ENCODE measurements around the gene EARS2.

Gene EARS2

DNA sequence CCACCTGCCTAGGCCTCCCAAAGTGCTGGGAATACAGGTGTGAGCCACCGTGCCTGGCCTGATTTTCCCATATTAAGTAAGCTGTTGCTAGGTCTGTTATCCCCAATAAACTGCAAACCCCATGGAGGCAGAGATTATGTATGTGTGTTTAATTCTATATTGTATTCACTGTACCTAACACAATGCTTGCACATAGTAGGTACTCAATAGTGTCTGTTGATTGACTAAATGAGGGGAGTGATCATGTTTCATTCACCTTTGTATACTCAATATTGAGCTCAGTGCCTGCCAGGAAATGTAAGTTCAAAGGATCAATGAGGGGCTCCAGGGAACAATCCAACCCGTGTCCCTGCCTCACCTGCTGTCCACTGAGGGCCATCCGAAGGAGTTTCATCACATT, 32.3 kb downstream of the EARS2 start:
- H3K9me3 ChIP-seq (replicated peaks in 1 of 11): no peaks in the 10 kb centered on the region
- H3K27ac ChIP-seq: no peak overlapping the region
- peaks cover 22 to 95% (median 80%) of the 10 kb centered on the region in 11 experiments for H3K36me3 ChIP-seq
- H3K9ac ChIP-seq: no peak overlapping the region
- TF ChIP-seq Cebpa-rat (IDR thresholded peaks at IDR 0.05): no peak
- no peak overlapping the region for H3K4me3 ChIP-seq
- H3K4me1 ChIP-seq: peaks cover 0 to 68% (median 26%) of the 10 kb centered on the region in 10 experiments; a peak in 16 of 20 replicates
- H3K27me3 ChIP-seq: no peaks in the 10 kb centered on the region
- no peaks in the 10 kb centered on the region for H4K20me1 ChIP-seq
- peak overlapping the region in 1 of 11 experiments; percentile 65; a peak in 1 of 22 replicates for H3K4me2 ChIP-seq

DNA sequence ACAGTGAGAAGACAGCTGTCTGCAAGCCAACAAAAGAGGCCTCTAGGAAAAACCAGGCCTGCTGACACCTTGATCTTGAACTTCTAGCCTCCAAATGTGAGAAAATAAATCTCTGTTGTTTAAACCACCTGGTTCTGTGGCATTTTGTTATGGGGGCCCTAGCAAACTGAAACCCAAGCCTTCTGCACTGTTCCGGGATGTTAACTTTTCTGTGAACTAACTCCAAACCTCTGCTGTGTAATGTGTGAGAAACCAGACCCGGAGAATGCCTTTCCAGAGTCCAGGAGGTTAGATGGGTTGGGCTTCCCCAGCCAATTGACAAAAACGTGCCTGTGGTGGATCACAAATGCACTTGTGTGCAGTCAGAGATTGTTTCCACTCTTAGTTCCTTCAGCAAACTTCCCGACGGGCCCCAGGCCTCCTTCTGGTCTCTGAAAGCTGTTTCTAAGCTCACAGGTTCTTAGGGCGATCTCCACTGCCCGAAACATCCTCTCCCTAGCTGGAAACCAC, 33.2 kb downstream of the EARS2 start:
- peak overlapping the region in 7 of 11 experiments; percentile 12 to 96 (median 87); a peak in 13 of 22 replicates for H3K27ac ChIP-seq
- no peak for TF ChIP-seq Cebpa-rat (IDR thresholded peaks at IDR 0.05)

DNA sequence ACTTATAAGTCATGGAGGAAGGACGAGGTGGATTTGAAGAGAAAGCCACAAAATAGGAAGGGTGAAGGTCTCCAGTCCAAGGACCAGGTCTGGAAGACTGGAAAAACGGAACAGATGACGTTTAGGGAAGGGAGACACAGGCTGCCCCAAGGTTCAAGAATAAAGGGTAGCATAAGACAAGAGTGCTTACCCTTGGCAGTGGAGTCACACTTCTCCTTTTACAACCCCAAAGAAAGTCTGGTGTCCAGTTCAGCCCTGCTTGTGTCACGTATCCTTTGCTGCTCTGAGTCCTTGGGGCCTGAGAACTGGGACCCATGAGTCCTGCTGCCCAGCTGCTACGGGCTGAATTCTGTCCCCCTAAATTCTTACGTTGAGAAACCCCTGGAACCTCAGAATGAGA, 33.8 kb downstream of the EARS2 start:
- Histone ChIP-seq H3K9me3 (replicated peaks in 1 of 11) (no peaks in the 10 kb centered on the region), H3K27ac (peak overlapping the region in 8 of 11 experiments; percentile 4 to 96 (median 85); a peak in 13 of 22 replicates), H3K36me3 (peaks cover 7 to 86% (median 66%) of the 10 kb centered on the region in 11 experiments), H3K9ac (peak overlapping the region in 1 of 11 experiments; percentile 20; a peak in 2 of 22 replicates), H4K20me1 (no peaks in the 10 kb centered on the region), H3K4me3 (no peak overlapping the region), H3K4me1 (peaks cover 12 to 70% (median 41%) of the 10 kb centered on the region in 10 experiments), H3K4me2 (peak overlapping the region in 4 of 11 experiments; percentile 29 to 88 (median 76); a peak in 7 of 22 replicates), H3K27me3 (no peaks in the 10 kb centered on the region)
- TF ChIP-seq Cebpa-rat (IDR thresholded peaks at IDR 0.05): no peak

More for the DNA sequence above, 33.2 kb downstream of the EARS2 start:
- no peaks in the 10 kb centered on the region for H3K27me3 ChIP-seq
- peak overlapping the region in 2 of 11 experiments; percentile 20 to 37; a peak in 3 of 22 replicates for H3K9ac ChIP-seq
- H3K9me3 ChIP-seq (replicated peaks in 1 of 11): no peaks in the 10 kb centered on the region
- H3K36me3 ChIP-seq: peaks cover 13 to 92% (median 72%) of the 10 kb centered on the region in 11 experiments
- no peaks in the 10 kb centered on the region for H4K20me1 ChIP-seq
- no peak overlapping the region for H3K4me3 ChIP-seq
- H3K4me2 ChIP-seq: peak overlapping the region in 4 of 11 experiments; percentile 14 to 88 (median 76); a peak in 6 of 22 replicates
- peaks cover 6 to 70% (median 35%) of the 10 kb centered on the region in 10 experiments for H3K4me1 ChIP-seq

DNA sequence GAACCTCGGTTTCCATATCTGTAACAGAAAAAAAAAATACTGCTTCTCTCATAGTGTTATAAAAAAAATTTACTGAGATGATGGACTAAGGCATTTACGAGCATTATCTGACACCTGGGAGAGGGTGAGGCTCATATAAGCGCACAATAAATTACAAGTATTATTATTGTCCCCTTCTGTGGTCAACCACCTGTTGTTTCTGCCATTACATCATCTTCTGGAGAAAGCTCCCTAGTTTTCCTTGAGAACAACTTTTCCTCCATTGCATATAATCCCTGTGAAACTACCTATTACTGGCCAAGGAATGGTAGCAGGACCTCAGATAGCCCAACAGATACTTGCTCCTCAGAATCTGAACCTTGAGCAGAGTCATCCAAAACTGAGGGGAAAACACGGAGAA, 35.2 kb downstream of the EARS2 start:
- H3K4me1 ChIP-seq: peaks cover 25 to 78% (median 55%) of the 10 kb centered on the region in 10 experiments
- peak overlapping the region in 1 of 11 experiments; percentile 73; a peak in 1 of 22 replicates for H3K9ac ChIP-seq
- no peaks in the 10 kb centered on the region for H3K27me3 ChIP-seq
- peak overlapping the region in 4 of 11 experiments; percentile 84 to 91 (median 88); a peak in 7 of 22 replicates for H3K4me2 ChIP-seq
- peak overlapping the region in 8 of 11 experiments; percentile 77 to 96 (median 86); a peak in 17 of 22 replicates for H3K27ac ChIP-seq
- H3K4me3 ChIP-seq: no peak overlapping the region
- H3K9me3 ChIP-seq (replicated peaks in 1 of 11): no peaks in the 10 kb centered on the region
- H4K20me1 ChIP-seq: no peaks in the 10 kb centered on the region
- peaks cover 0 to 72% (median 56%) of the 10 kb centered on the region in 11 experiments; a peak in 20 of 22 replicates for H3K36me3 ChIP-seq
- no peak for TF ChIP-seq Cebpa-rat (IDR thresholded peaks at IDR 0.05)

DNA sequence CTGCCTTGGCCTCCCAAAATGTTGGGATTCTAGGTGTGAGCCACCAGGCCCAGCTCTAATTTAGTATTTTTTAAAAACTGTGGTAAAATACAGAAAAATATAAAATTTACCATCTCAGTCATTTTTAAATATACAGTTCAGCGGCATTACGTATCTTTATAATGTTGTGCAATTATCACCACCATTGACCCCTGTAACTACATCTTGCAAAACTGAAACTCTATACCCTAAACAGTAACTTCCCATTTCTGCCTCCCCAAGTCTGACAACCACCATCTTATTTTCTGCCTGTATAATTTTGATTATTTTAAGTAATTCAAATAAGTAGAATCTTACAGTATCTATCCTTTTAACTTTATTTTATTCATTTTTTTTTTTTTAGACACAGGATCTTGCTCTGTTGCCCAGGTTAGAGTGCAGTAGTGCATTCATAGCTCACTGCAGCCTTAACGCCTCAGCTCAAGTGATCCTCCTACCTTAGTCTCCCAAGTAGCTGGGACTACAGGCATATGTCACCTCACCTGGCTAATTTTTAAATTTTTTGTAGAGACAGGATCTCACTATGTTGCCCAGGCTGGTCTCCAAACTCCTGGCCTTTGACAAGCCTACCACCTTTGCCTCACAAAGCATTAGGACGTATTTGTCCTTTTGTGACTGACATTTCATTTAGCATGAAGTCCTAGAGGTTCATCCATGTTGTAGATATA, 36.0 kb downstream of the EARS2 start:
- peak overlapping the region in 8 of 11 experiments; percentile 20 to 91 (median 79); a peak in 15 of 22 replicates for H3K4me2 ChIP-seq
- peak in 4 of 11 experiments; percentile 21 to 75 (median 56); a peak in 6 of 22 replicates for TF ChIP-seq Cebpa-rat (IDR thresholded peaks at IDR 0.05)
- H4K20me1 ChIP-seq: 0 out of 22 replicates have a peak, but pooled peaks cover 0 to 4% (median 0%) of the 10 kb centered on the region in 11 experiments
- H3K9me3 ChIP-seq (replicated peaks in 1 of 11): no peaks in the 10 kb centered on the region
- H3K9ac ChIP-seq: peak overlapping the region in 7 of 11 experiments; percentile 32 to 78 (median 73); a peak in 10 of 22 replicates
- H3K27ac ChIP-seq: peak overlapping the region; percentile 37 to 96 (median 83); a peak in 19 of 22 replicates
- H3K36me3 ChIP-seq: peaks cover 0 to 64% (median 49%) of the 10 kb centered on the region in 11 experiments; a peak in 20 of 22 replicates
- 0 out of 20 replicates have a peak overlapping the region, but pooled peaks of 1 of the 10 experiments have one; percentile 8 for H3K4me3 ChIP-seq
- H3K4me1 ChIP-seq: peaks cover 32 to 86% (median 62%) of the 10 kb centered on the region in 10 experiments
- no peaks in the 10 kb centered on the region for H3K27me3 ChIP-seq

DNA sequence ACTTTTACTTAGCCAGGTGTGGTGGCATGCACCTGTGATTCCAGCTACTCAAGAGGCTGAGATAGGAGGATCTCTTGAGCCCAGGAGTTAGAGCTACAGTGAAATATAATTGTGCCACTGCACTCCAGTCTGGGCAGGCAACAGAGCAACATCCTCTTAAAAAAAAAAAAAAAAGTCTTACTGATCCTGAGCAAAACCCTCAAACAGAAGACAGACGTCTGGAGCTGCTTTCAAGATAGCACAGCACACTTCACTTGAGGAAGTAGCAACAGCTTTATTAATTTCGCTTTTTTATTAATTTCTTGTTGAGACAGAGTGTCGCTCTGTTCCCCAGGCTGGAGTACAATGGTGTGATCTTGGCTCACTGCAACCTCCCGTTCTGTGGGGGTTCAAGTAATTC, 36.6 kb downstream of the EARS2 start:
- Histone ChIP-seq H3K27ac (peak overlapping the region; percentile 17 to 96 (median 83); a peak in 20 of 22 replicates), H3K9me3 (replicated peaks in 1 of 11) (no peaks in the 10 kb centered on the region), H3K27me3 (no peaks in the 10 kb centered on the region), H3K36me3 (peaks cover 0 to 60% (median 47%) of the 10 kb centered on the region in 11 experiments; a peak in 20 of 22 replicates), H3K4me1 (peaks cover 39 to 93% (median 69%) of the 10 kb centered on the region in 10 experiments), H4K20me1 (0 out of 22 replicates have a peak, but pooled peaks cover 0 to 4% (median 0%) of the 10 kb centered on the region in 11 experiments), H3K4me3 (0 out of 20 replicates have a peak overlapping the region, but pooled peaks of 1 of the 10 experiments have one; percentile 8), H3K4me2 (peak overlapping the region in 8 of 11 experiments; percentile 20 to 91 (median 79); a peak in 15 of 22 replicates), H3K9ac (peak overlapping the region in 7 of 11 experiments; percentile 32 to 78 (median 73); a peak in 10 of 22 replicates)
- TF ChIP-seq Cebpa-rat (IDR thresholded peaks at IDR 0.05): no peak

DNA sequence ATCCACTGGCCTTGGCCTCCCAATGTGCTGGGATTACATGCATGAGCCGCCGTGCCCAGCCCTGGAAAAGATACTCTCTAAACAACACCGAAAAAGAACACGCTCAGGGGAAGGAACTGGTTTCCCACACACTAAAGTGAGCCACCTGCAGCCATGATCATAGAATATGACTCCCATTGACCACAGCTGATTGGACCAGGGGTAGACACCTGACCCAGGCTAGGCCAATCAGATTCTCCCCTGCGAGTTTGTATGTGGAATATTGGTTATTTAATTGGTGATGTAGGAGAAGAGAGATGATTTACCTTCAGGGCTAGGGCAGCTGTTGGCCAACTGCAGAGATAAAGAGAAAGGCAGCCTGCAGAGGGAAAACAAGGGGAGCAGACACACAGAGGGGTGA, 37.9 kb downstream of the EARS2 start:
- Histone ChIP-seq H3K9me3 (replicated peaks in 1 of 11) (no peaks in the 10 kb centered on the region), H3K27me3 (no peaks in the 10 kb centered on the region), H4K20me1 (0 out of 22 replicates have a peak, but pooled peaks cover 0 to 4% (median 0%) of the 10 kb centered on the region in 11 experiments), H3K27ac (peak overlapping the region; percentile 60 to 96 (median 83); a peak in 21 of 22 replicates), H3K36me3 (peaks cover 0 to 52% (median 39%) of the 10 kb centered on the region in 11 experiments; a peak in 19 of 22 replicates), H3K4me3 (peak overlapping the region in 1 of 10 experiments; percentile 8; a peak in 1 of 20 replicates), H3K9ac (peak overlapping the region in 9 of 11 experiments; percentile 15 to 78 (median 68); a peak in 14 of 22 replicates), H3K4me1 (peaks cover 51 to 100% (median 80%) of the 10 kb centered on the region in 10 experiments), H3K4me2 (peak overlapping the region; percentile 38 to 91 (median 72); a peak in 20 of 22 replicates)
- no peak for TF ChIP-seq Cebpa-rat (IDR thresholded peaks at IDR 0.05)

DNA sequence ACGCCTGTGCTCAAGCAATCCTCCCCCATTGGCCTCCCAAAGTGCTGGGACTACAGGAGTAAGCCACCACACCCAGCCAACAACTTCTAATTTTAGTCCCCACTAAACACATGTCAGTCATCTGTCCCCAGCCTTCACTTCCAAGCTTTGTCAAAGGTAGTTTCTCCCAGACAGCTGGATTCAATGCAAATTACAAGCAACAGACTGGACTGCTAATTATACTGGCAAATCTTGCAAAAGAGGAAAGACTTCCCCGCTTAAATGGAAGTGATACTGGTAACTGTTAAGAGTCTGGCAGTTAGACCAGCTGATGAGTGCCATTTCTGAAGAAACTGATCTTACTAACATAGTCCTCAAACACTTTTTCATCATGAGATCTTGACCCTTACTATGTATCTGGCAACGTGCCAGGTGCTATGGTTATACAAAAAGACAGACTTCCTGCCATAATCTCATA, 38.7 kb downstream of the EARS2 start:
- peak in 5 of 11 experiments; percentile 14 to 57 (median 51); a peak in 5 of 22 replicates for TF ChIP-seq Cebpa-rat (IDR thresholded peaks at IDR 0.05)
- no peaks in the 10 kb centered on the region for H3K9me3 ChIP-seq (replicated peaks in 1 of 11)
- no peaks in the 10 kb centered on the region for H3K27me3 ChIP-seq
- peak overlapping the region; percentile 60 to 96 (median 83); a peak in 21 of 22 replicates for H3K27ac ChIP-seq
- H3K4me2 ChIP-seq: peak overlapping the region; percentile 38 to 91 (median 72)
- 0 out of 22 replicates have a peak, but pooled peaks cover 0 to 4% (median 0%) of the 10 kb centered on the region in 11 experiments for H4K20me1 ChIP-seq
- H3K4me1 ChIP-seq: peaks cover 52 to 96% (median 77%) of the 10 kb centered on the region in 10 experiments
- H3K36me3 ChIP-seq: peaks cover 0 to 45% (median 32%) of the 10 kb centered on the region in 11 experiments; a peak in 19 of 22 replicates
- H3K9ac ChIP-seq: peak overlapping the region in 10 of 11 experiments; percentile 48 to 78 (median 64); a peak in 18 of 22 replicates
- no peak overlapping the region for H3K4me3 ChIP-seq

All from BLaER1 treated with 17β-estradiol and CSF1 and Interleukin-3, amounts not matched to agents 10 nM and 100 nM (cell line).